Testis (tissue), 2 donors: ENCODE measurements around the gene VPS51.

Experiments used
- CTCF ChIP-seq, 3 experiments: fragments of 450-650 bp in 2 of 3; fragments of 200-600 bp in 1 of 3; sonication (generic) in 1 of 3; IDR thresholded peaks; one replicate each; pipeline ENCODE4 v1.5.1; 2016 to 2019; ENCODE audit warnings: antibody characterized with exemption in 3 of 3, mild to moderate bottlenecking in 2 of 3, moderate library complexity in 1 of 3
- POLR2A ChIP-seq: fragments of 450-650 bp; IDR thresholded peaks from one replicate; pipeline ENCODE4 v1.6.1; 2017; ENCODE audit warnings: antibody characterized with exemption, mild to moderate bottlenecking, moderate library complexity

GRCh38 chr11:65132988-65133700 is 37.1 kb downstream of the VPS51 start:
- TF ChIP-seq CTCF (IDR thresholded peaks at IDR 0.05) (no peak), POLR2A (no peak)
